PFSK-1 (cell line): ENCODE results near the gene GRIN2A.

Experiments used
- FOXP2 ChIP-seq: optimal IDR thresholded peaks from 2 replicates; pipeline ENCODE3; 2011; ENCODE audit warnings: borderline replicate concordance, control low read depth, inconsistent platforms; ENCODE audit not compliant: insufficient read depth; ENCODE audit errors: extremely low read length, extremely low read depth
- POLR2AphosphoS5 ChIP-seq: IDR thresholded peaks from 2 replicates; pipeline ENCODE4 v1.6.1; 2012; ENCODE audit warnings: low read depth, mild to moderate bottlenecking, control low read depth, low read length, moderate library complexity
- TAF1 ChIP-seq: IDR thresholded peaks from 2 replicates; pipeline ENCODE4 v1.6.1; 2012; ENCODE audit warnings: low read length, control low read depth, borderline replicate concordance; ENCODE audit not compliant: insufficient read depth

- no peak for TF ChIP-seq POLR2AphosphoS5
- no peak for TF ChIP-seq FOXP2
- TF ChIP-seq TAF1, result no peak
Observed at GRCh38 chr16:10065019-10065418, 117.2 kb downstream of the GRIN2A start.
